LNCaP clone FGC (cell line): ENCODE measurements around the gene DCX.

ENCODE experiments used
- DNase-seq: peaks from one replicate; pipeline ENCODE4 v3.0.0-alpha.2; 2011; ENCODE audit warnings: low read depth
- H3K4me3 ChIP-seq: 2 replicates; pipeline ENCODE4 v1.5.1; 2011; ENCODE audit warnings: mild to moderate bottlenecking, low read depth, low read length, control low read depth
- CTCF ChIP-seq: IDR thresholded peaks from 2 replicates; pipeline ENCODE4 v1.5.1; 2012; ENCODE audit warnings: mild to moderate bottlenecking; ENCODE audit not compliant: control insufficient read depth, insufficient read depth; ENCODE audit errors: extremely low read depth

DCX gene

GRCh38 chrX:111435469-111435868 lies 23.5 kb upstream of the DCX start:
- DNase-seq, result no peak
- TF ChIP-seq CTCF, result no peak
- no peak overlapping the region for H3K4me3 ChIP-seq

- TF ChIP-seq CTCF, result no peak
- H3K4me3 ChIP-seq, result no peak overlapping the region
- no peak for DNase-seq
Measured at GRCh38 chrX:111431001-111431400, 19.0 kb upstream of the DCX start.

GRCh38 chrX:111411557-111411956 lies 435 bp downstream of the DCX start:
- no peak for DNase-seq
- no peak for TF ChIP-seq CTCF
- H3K4me3 ChIP-seq, result no peak overlapping the region

- no peak overlapping the region for H3K4me3 ChIP-seq
- no peak for TF ChIP-seq CTCF
- DNase-seq, result no peak
Measured at GRCh38 chrX:111410590-111411078, 1.4 kb downstream of the DCX start.

GRCh38 chrX:111409326-111409725 lies 2.7 kb downstream of the DCX start:
- no peak overlapping the region for H3K4me3 ChIP-seq
- no peak for TF ChIP-seq CTCF
- no peak for DNase-seq

- DNase-seq, result no peak
- no peak for TF ChIP-seq CTCF
- H3K4me3 ChIP-seq, result no peak overlapping the region
Measured at GRCh38 chrX:111407948-111408347, 4.0 kb downstream of the DCX start.

GRCh38 chrX:111402344-111402743 lies 9.6 kb downstream of the DCX start:
- TF ChIP-seq CTCF, result no peak
- DNase-seq, result no peak

More at GRCh38 chrX:111402344-111402743, 9.6 kb downstream of the DCX start:
- H3K4me3 ChIP-seq, result no peak overlapping the region
